Renal pelvis (tissue), 4 donors: ENCODE results near the gene KLHL35. TPM values are rescaled to one million over a fixed set of nuclear protein-coding genes. Genes with fewer than 3 reads are reported as not detected.
"Not testable (repeated sequence)": the region's sequence is repeated elsewhere in the genome, so short reads cannot be mapped to it uniquely, and the experiment has no call there.

ENCODE experiments used
- DNase-seq: peaks from one replicate; pipeline ENCODE4 v3.0.0-alpha.2; 2013
- polyA plus RNA-seq, 3 donors: library from polyadenylated mRNA; unstranded; fragments of 120-200 nt; gene quantifications; one replicate each; pipeline ENCODE4 v1.2.1, GENCODE V29; 2013; ENCODE audit not compliant: insufficient read length in 3 of 3

The KLHL35 gene
- polyA plus RNA-seq, 3 donors = 0.73 to 1.1 (median 1.1) TPM

- no peak for DNase-seq
Measured at GRCh38 chr11:75394085-75394840, 38.7 kb downstream of the KLHL35 start.

GRCh38 chr11:75389925-75390324 is 43.1 kb downstream of the KLHL35 start:
- no peak for DNase-seq

GRCh38 chr11:75389276-75389605 is 43.8 kb downstream of the KLHL35 start:
- no peak for DNase-seq

GRCh38 chr11:75388386-75389275 is 44.4 kb downstream of the KLHL35 start:
- peak; percentile 65 for DNase-seq

- no peak for DNase-seq
Measured at GRCh38 chr11:75387736-75388294, 45.2 kb downstream of the KLHL35 start.

GRCh38 chr11:75386942-75387630 is 45.9 kb downstream of the KLHL35 start:
- DNase-seq = no peak

GRCh38 chr11:75384438-75385080 is 48.4 kb downstream of the KLHL35 start:
- no peak for DNase-seq

GRCh38 chr11:75383246-75383645 is 49.8 kb downstream of the KLHL35 start:
- no peak for DNase-seq

- DNase-seq = no peak
Measured at GRCh38 chr11:75380716-75381420, 52.1 kb downstream of the KLHL35 start.

GRCh38 chr11:75380245-75380644 is 52.8 kb downstream of the KLHL35 start:
- DNase-seq = no peak

- DNase-seq = not testable (repeated sequence)
Measured at GRCh38 chr11:75378776-75379175, 54.2 kb downstream of the KLHL35 start.

- DNase-seq = no peak
Measured at GRCh38 chr11:75376175-75376574, 56.8 kb downstream of the KLHL35 start.

- no peak for DNase-seq
Measured at GRCh38 chr11:75375626-75376025, 57.4 kb downstream of the KLHL35 start.

- no peak for DNase-seq
Measured at GRCh38 chr11:75374646-75375045, 58.4 kb downstream of the KLHL35 start.

GRCh38 chr11:75373201-75373600 is 59.8 kb downstream of the KLHL35 start:
- DNase-seq = no peak

Other genes starting within 250 kb of the KLHL35 start
- gene TPBGL, start 192.4 kb downstream of the KLHL35 start, polyA plus RNA-seq = under 1 TPM in 2 of 3 donors, not detected in 1; 0.09 to 0.14 TPM
- 10 to 100 TPM; 22.7 to 27.8 (median 24.7) TPM for gene ARRB1, start 81.5 kb downstream of the KLHL35 start, polyA plus RNA-seq
- gene RPS3, start 33.7 kb downstream of the KLHL35 start, polyA plus RNA-seq = 1,000 to 10,000 TPM; 2,516 to 2,777 (median 2,726) TPM
- gene GDPD5, start 92.7 kb upstream of the KLHL35 start, polyA plus RNA-seq = 10 to 100 TPM; 12.1 to 19.1 (median 13.6) TPM
- gene SERPINH1, start 129.1 kb upstream of the KLHL35 start, polyA plus RNA-seq = 100 to 1,000 TPM; 317 to 412 (median 325) TPM
- 1 to 10 TPM; 6.2 to 8.2 (median 7.6) TPM for gene MAP6, start 235.8 kb upstream of the KLHL35 start, polyA plus RNA-seq